Astrocyte (in vitro differentiated cells and primary cell): ENCODE results near the gene GRAP. TPM values are rescaled to one million over a fixed set of nuclear protein-coding genes. Genes with fewer than 3 reads are reported as not detected.
A peak's percentile ranks its signal among the peaks of the same experiment; 100 is the strongest.

Source experiments
- DNase-seq: peaks from one replicate; pipeline ENCODE4 v3.0.0-alpha.2; 2010; ENCODE audit warnings: low read depth
- FAIRE-seq: peaks from 2 replicates; lab custom pipeline; 2011; peaks lifted over from hg19 to GRCh38; lab: Jason Lieb, UNC
- H2AFZ ChIP-seq: 2 replicates; pipeline ENCODE4 v1.6.0; 2012; ENCODE audit warnings: low read depth, low read length, inconsistent platforms
- H3K27ac ChIP-seq: 2 replicates; pipeline ENCODE4 v1.5.1; 2011; ENCODE audit warnings: low read depth, low read length, inconsistent platforms
- H3K27me3 ChIP-seq: 2 replicates; pipeline ENCODE4 v1.6.0; 2011; ENCODE audit warnings: low read length, inconsistent platforms; ENCODE audit not compliant: insufficient read depth
- H3K36me3 ChIP-seq: 2 replicates; pipeline ENCODE4 v1.5.1; 2011; ENCODE audit warnings: low read length, inconsistent platforms; ENCODE audit not compliant: insufficient read depth
- H3K4me1 ChIP-seq: 2 replicates; pipeline ENCODE4 v1.5.1; 2011; ENCODE audit warnings: low read length, inconsistent platforms; ENCODE audit not compliant: insufficient read depth
- H3K4me2 ChIP-seq: 2 replicates; pipeline ENCODE4 v1.6.0; 2012; ENCODE audit warnings: low read length, inconsistent platforms
- H3K4me3 ChIP-seq: 2 replicates; pipeline ENCODE4 v1.5.1; 2011; ENCODE audit warnings: low read depth, mild to moderate bottlenecking, low read length, inconsistent platforms; ENCODE audit not compliant: insufficient read depth
- H3K79me2 ChIP-seq: 2 replicates; pipeline ENCODE4 v1.6.0; 2012; ENCODE audit warnings: mild to moderate bottlenecking, low read length, inconsistent platforms; ENCODE audit not compliant: insufficient read depth
- H3K9ac ChIP-seq: 2 replicates; pipeline ENCODE4 v1.6.0; 2012; ENCODE audit warnings: mild to moderate bottlenecking, low read length, inconsistent platforms
- H3K9me3 ChIP-seq: 2 replicates; pipeline ENCODE4 v1.5.1; 2012; ENCODE audit warnings: low read depth, mild to moderate bottlenecking, low read length, inconsistent platforms; ENCODE audit not compliant: insufficient read depth
- H4K20me1 ChIP-seq: 2 replicates; pipeline ENCODE4 v1.6.0; 2012; ENCODE audit warnings: low read length, inconsistent platforms; ENCODE audit not compliant: insufficient read depth
- H3K27ac Mint-ChIP-seq: one replicate; pipeline ENCODE4 v1.8.0; 2021; ENCODE audit warnings: mild to moderate bottlenecking, mixed read lengths; ENCODE audit not compliant: unreplicated experiment
- H3K27me3 Mint-ChIP-seq: one replicate; pipeline ENCODE4 v1.8.0; 2021; ENCODE audit warnings: low read depth, mixed read lengths; ENCODE audit not compliant: unreplicated experiment
- H3K36me3 Mint-ChIP-seq: one replicate; pipeline ENCODE4 v1.8.0; 2021; ENCODE audit warnings: low read depth, mixed read lengths; ENCODE audit not compliant: unreplicated experiment
- H3K4me1 Mint-ChIP-seq: one replicate; pipeline ENCODE4 v1.8.0; 2021; ENCODE audit warnings: low read depth, mixed read lengths; ENCODE audit not compliant: unreplicated experiment
- H3K4me3 Mint-ChIP-seq: one replicate; pipeline ENCODE4 v1.8.0; 2021; ENCODE audit warnings: mild to moderate bottlenecking, moderate library complexity, mixed read lengths; ENCODE audit not compliant: unreplicated experiment
- H3K9me3 Mint-ChIP-seq: one replicate; pipeline ENCODE4 v1.8.0; 2021; ENCODE audit warnings: mild to moderate bottlenecking, mixed read lengths; ENCODE audit not compliant: unreplicated experiment
- EZH2 ChIP-seq: IDR thresholded peaks from 2 replicates; pipeline ENCODE4 v1.6.1; 2012; ENCODE audit warnings: mild to moderate bottlenecking, low read length, inconsistent platforms; ENCODE audit not compliant: insufficient read depth
- total RNA-seq: library from RNA; stranded (reverse); gene quantifications from 2 replicates; pipeline ENCODE4 v1.2.1, GENCODE V29; 2021
- TF ChIP-seq, protein P1 (sequence below): IDR thresholded peaks from 2 replicates; pipeline ENCODE4 v1.5.1; 2011; ENCODE audit warnings: low read depth, mild to moderate bottlenecking, inconsistent platforms, low read length, moderate library complexity; ENCODE audit not compliant: insufficient read depth

Gene GRAP
- total RNA-seq, 1 donor from 2014 or later, result 0.30 TPM

DNA sequence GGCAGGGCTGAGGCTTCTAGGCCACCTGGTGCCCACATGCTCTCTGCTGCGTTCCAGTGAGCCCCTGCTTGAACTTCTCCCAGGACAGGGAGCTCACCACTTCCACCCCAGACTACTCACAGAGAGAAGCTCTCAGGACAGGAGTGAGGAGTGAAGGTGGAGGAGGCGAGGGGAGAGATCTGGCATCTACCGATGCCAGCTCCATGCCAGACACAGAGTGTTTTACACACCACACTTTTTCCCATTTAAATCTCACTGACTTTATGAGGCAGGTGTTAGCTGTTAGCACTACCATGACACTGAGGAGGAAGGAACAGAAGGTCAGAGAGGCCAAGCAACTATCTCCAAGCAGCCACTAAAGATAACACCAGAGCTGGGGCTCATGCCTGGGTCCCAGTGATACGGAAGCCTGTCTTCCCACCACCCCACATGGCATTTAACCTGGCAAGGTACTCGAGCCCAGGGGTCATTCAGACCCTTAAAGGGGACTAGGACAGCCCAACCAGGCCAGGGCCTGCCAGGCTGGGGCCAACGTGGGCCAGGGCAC is 49.0 kb downstream of the GRAP start:
- no peak for DNase-seq
- Histone ChIP-seq H3K79me2 (peaks cover 100% of the 10 kb centered on the region), H3K4me3 (no peak overlapping the region), H2AFZ (no peak overlapping the region), H3K27ac (no peak overlapping the region), H3K4me2 (no peak overlapping the region), H3K9me3 (peaks cover 5% of the 10 kb centered on the region), H3K27me3 (no peaks in the 10 kb centered on the region), H3K4me1 (peaks cover 26% of the 10 kb centered on the region), H4K20me1 (peaks cover 92% of the 10 kb centered on the region), H3K9ac (no peak overlapping the region), H3K36me3 (peaks cover 7% of the 10 kb centered on the region)
- no peak for TF ChIP-seq EZH2
- TF ChIP-seq, protein P1, sequence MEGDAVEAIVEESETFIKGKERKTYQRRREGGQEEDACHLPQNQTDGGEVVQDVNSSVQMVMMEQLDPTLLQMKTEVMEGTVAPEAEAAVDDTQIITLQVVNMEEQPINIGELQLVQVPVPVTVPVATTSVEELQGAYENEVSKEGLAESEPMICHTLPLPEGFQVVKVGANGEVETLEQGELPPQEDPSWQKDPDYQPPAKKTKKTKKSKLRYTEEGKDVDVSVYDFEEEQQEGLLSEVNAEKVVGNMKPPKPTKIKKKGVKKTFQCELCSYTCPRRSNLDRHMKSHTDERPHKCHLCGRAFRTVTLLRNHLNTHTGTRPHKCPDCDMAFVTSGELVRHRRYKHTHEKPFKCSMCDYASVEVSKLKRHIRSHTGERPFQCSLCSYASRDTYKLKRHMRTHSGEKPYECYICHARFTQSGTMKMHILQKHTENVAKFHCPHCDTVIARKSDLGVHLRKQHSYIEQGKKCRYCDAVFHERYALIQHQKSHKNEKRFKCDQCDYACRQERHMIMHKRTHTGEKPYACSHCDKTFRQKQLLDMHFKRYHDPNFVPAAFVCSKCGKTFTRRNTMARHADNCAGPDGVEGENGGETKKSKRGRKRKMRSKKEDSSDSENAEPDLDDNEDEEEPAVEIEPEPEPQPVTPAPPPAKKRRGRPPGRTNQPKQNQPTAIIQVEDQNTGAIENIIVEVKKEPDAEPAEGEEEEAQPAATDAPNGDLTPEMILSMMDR, result no peak
- peaks cover 8% of the 10 kb centered on the region for H3K4me1 Mint-ChIP-seq
- H3K4me3 Mint-ChIP-seq, result no peak overlapping the region
- H3K27ac Mint-ChIP-seq, result no peak overlapping the region
- no peak for FAIRE-seq
- H3K9me3 Mint-ChIP-seq, result peaks cover 7% of the 10 kb centered on the region
- peaks cover 19% of the 10 kb centered on the region for H3K36me3 Mint-ChIP-seq
- H3K27me3 Mint-ChIP-seq, result no peaks in the 10 kb centered on the region

DNA sequence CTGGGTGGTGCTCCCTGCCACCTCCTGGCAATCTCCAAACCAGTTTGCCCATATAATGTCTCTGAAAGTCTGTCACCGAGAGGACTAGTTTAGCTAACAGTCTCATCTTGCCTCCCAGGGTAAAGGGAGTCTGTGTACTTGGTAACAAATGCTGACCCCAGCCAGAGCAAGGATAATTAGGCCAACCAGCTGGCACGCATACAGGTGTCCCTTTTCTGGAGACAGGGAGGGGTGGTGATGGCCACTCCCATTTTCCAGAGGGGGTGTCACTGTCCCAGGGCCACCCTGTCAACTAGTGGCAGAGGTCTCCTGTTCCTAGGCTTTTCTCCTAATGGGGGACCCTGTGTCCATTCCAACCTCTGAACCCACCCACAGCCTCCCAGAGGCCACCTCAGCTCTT is 50.3 kb downstream of the GRAP start:
- peaks cover 7% of the 10 kb centered on the region for H3K9me3 Mint-ChIP-seq
- Histone ChIP-seq H3K4me1 (peaks cover 14% of the 10 kb centered on the region), H3K27ac (no peak overlapping the region), H2AFZ (no peak overlapping the region), H3K4me2 (no peak overlapping the region), H3K4me3 (no peak overlapping the region), H3K9ac (no peak overlapping the region), H3K9me3 (peaks cover 5% of the 10 kb centered on the region), H3K79me2 (peaks cover 100% of the 10 kb centered on the region), H4K20me1 (peaks cover 89% of the 10 kb centered on the region), H3K36me3 (peaks cover 7% of the 10 kb centered on the region), H3K27me3 (no peaks in the 10 kb centered on the region)
- no peaks in the 10 kb centered on the region for H3K4me1 Mint-ChIP-seq
- DNase-seq (no peak), FAIRE-seq (no peak)
- no peak overlapping the region for H3K27ac Mint-ChIP-seq
- no peak for TF ChIP-seq EZH2
- TF ChIP-seq, protein P1, result no peak
- no peaks in the 10 kb centered on the region for H3K27me3 Mint-ChIP-seq
- peaks cover 18% of the 10 kb centered on the region for H3K36me3 Mint-ChIP-seq
- no peak overlapping the region for H3K4me3 Mint-ChIP-seq

DNA sequence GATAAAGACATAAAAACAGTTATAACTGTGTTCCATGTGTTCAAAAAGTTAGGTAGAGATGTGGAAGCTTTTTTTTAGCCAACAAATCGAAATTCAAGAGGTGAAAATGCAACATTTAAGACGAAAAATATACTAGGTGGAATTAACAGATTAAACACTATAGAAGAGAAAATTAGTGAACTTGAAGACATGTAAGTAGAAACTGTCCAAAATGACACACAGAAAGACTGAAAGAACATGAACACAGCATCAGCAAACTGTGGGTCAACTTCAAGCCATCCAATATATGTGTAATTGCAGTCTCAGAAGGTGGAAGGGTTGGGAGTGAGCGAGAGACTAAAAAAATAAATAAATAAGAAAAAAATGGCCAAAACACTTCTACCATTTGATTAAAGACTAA is 51.5 kb downstream of the GRAP start:
- Mint-ChIP-seq H3K4me3 (no peak overlapping the region), H3K9me3 (peaks cover 7% of the 10 kb centered on the region), H3K27ac (no peak overlapping the region), H3K27me3 (no peaks in the 10 kb centered on the region), H3K4me1 (no peaks in the 10 kb centered on the region), H3K36me3 (peaks cover 18% of the 10 kb centered on the region)
- Histone ChIP-seq H3K9me3 (peaks cover 5% of the 10 kb centered on the region), H3K4me2 (no peak overlapping the region), H3K4me3 (no peak overlapping the region), H3K4me1 (peaks cover 1% of the 10 kb centered on the region), H3K9ac (no peak overlapping the region), H3K27ac (no peak overlapping the region), H4K20me1 (peaks cover 89% of the 10 kb centered on the region), H3K36me3 (peaks cover 7% of the 10 kb centered on the region), H2AFZ (no peak overlapping the region), H3K27me3 (no peaks in the 10 kb centered on the region), H3K79me2 (peaks cover 100% of the 10 kb centered on the region)
- DNase-seq (no peak), FAIRE-seq (peak; percentile 9)
- TF ChIP-seq, protein P1, result no peak
- no peak for TF ChIP-seq EZH2
